Ureter (tissue), 1 donor: ENCODE data around the gene FBLIM1. TPM values are rescaled to one million over a fixed set of nuclear protein-coding genes. Genes with fewer than 3 reads are reported as not detected.
A peak's percentile ranks its signal among the peaks of the same experiment; 100 is the strongest.
"Not testable (repeated sequence)": the region's sequence is repeated elsewhere in the genome, so short reads cannot be mapped to it uniquely, and the experiment has no call there.

Source experiments
- DNase-seq: peaks from one replicate; pipeline ENCODE4 v3.0.0-alpha.2; 2020; ENCODE audit warnings: low spot score
- total RNA-seq: library from RNA; stranded (reverse); gene quantifications from one replicate; pipeline ENCODE4 v1.2.4, GENCODE V29; 2023
- donor health status: DM: yes; HTN: yes; CAD: no.

The FBLIM1 gene
- total RNA-seq, 1 donor from 2014 or later = 81.8 TPM

- no peak for DNase-seq
Observed at GRCh38 chr1:15816674-15817073, 58.1 kb downstream of the FBLIM1 start.

DNA sequence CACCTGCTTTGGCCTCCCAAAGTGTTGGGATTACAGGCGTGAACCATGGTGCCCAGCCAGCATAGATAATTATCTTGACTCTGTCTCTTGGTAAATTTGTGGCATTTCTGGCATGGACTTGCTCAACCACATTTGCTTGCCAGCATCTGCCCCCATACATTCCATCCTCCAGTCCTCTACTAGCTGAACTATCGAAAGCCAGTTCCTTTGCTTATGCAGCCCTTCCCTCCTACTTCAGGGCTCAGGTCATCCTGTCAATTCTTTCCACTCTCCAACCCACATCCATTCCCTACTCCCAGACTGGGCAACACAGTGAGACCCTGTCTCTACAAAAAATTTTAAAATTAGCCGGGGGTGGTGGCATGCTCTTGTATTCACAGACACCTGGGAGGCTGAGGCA, 61.9 kb downstream of the FBLIM1 start:
- DNase-seq = no peak

DNA sequence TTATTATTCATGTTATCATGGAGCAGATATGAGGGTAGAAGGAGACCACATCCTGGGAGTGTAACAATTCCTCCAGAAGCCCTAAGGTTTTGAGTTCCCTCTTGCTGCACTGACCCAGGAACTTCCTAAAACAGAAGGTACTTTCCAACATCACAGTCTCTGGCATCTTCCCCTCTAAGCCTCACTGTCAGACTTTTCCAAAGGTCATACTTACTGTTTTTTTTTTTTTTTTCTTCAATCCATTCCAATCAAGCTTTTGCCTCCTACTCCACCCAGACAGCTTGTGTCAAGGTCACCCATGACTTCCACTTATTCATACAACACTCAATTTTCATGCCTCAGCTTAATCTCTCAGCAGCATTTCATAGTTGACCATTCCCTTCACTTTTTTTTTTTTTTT, 67.2 kb downstream of the FBLIM1 start:
- no peak for DNase-seq

- DNase-seq = no peak
Observed at GRCh38 chr1:15826810-15827507, 68.4 kb downstream of the FBLIM1 start.

DNA sequence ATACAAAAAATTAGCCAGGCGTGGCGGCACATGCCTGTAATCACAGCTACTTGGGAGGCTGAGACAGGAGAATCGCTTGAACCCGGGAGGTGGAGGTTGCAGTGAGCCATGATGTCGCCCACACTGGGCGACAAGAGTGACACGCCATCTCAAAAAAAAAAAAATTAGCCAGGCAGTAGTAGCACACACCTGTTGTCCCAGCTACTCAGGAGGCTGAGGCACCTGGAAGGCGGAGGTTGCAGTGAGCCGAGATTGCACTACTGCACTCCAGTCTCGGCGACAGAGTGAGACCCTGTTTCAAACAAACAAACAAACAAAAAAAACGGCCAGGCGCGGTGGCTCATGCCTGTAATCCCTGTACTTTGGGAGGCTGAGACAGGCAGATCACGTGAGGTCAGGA, 69.0 kb downstream of the FBLIM1 start:
- DNase-seq = not testable (repeated sequence)

- DNase-seq = not testable (repeated sequence)
Observed at GRCh38 chr1:15828931-15829330, 70.3 kb downstream of the FBLIM1 start.

GRCh38 chr1:15830258-15830657, 71.7 kb downstream of the FBLIM1 start:
- DNase-seq = no peak

DNA sequence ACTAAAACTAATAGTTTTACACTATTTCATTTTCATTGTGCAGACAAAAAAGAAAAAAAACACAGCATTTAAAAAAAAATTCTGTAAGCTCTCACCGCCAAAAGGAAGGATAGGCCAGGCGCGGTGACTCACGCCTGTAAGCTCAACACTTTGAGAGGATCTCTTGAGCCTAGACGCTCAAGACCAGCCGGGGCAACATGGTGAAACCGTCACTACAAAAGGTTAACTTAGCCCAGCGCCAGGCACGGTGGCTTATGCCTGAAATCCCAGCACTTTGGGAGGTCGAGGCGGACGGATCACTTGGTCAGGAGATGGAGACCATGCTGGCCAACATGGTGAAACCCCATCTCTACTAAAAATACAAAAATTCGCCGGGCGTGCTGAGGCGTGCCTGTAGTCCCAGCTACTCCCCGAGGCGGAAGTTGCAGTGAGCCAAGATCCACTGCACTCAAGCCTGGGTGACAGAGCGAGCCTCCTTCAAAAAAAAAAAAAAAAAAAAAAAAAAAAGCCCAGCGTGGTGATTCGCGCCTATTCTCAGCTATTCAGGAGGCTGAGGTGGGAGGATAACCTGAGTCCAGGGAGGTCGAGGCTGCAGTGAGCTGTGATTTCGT, 74.6 kb downstream of the FBLIM1 start:
- DNase-seq = peak; percentile 76

- no peak for DNase-seq
Observed at GRCh38 chr1:15833842-15834405, 75.3 kb downstream of the FBLIM1 start.

DNA sequence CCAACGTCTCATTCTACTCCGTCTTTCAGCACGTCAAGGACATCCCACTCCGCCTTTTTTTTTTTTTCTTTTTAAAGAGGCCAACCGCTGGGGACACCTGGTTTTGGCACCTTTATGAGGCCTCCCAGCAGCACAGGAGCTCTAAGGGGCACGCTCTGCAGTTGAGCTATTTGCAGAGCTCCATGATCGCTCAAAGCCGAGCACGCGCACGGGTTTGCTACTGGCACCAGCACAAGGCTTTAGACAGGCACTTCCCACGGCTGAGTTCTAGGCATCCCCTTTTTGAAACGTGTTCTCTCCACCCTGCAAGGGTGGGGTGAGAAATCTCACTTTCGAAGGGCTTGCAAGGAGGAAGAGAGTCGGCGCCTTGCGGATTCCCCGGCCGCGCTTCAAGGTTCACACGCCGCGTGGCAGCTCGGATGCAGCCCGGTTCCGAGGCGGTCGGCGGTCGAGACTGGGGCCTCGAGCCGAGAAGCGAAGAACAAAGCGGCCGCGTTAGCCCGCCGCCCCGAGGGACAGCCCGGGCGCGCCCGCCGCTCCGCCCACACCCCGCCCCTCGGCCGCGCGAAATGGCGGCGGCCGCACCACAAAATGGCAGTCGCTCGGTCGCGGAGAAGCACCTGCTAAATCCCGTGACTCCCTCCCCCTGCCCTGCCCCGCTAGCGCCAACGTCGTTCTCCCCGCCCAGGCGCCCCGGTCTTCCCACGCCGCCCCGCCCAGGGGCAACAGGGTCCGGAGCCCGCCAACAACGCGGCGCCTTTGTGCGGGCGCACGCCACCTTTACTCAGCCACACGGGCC, 76.0 kb downstream of the FBLIM1 start:
- peak; percentile 90 for DNase-seq

- DNase-seq = no peak
Observed at GRCh38 chr1:15835205-15835740, 76.7 kb downstream of the FBLIM1 start.

DNA sequence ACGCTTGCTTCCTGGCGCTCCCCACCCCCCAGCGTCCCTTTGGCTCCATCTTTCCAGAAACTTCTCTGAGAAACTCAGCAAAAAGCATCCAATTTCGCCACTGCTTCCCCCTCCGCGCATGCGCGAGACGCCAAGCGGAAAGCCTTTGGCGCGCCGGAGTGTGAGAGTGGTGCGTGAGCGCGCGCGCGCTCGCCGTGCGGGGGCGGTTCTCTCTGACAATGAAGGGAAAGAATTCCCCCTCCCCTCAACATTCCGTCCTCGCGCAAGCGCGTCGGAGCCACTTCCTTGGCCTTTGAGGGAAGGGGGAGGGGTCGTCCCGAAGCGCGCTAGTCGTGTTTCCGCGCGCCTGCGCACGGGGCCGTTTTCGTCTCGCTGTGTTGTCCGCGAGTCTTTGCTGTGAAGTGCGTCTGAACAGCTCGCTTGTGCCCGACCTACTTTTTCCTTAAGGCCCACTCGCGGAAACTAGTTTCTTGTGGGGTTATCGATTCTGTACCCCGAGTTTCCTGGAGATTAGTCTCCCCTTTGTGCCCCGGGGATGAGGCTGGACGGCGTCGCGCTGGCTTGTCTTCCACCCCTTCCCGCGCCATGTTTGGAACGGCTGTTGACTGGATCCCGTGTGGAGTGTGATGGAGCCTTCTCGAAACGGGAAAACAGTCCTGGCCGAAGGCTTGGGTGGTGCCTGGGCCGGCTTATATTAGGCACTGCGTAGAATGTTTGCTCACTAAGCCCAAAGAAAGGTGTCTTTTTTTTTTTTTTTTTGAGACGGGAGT, 77.3 kb downstream of the FBLIM1 start:
- DNase-seq = peak; percentile 100

Other genes with a start within 250 kb of the FBLIM1 start
- gene CASP9, start 234.6 kb upstream of the FBLIM1 start, total RNA-seq = 16.8 TPM
- 43.8 TPM for gene DNAJC16, start 231.9 kb upstream of the FBLIM1 start, total RNA-seq
- gene AGMAT, start 173.7 kb upstream of the FBLIM1 start, total RNA-seq = 2.0 TPM
- gene DDI2, start 141.3 kb upstream of the FBLIM1 start, total RNA-seq = 92.0 TPM
- 40.6 TPM for gene PLEKHM2, start 74.5 kb upstream of the FBLIM1 start, total RNA-seq
- gene SLC25A34, start 22.5 kb upstream of the FBLIM1 start, total RNA-seq = 3.9 TPM
- not detected for gene TMEM82, start 16.3 kb upstream of the FBLIM1 start, total RNA-seq
- 0.96 TPM for gene UQCRHL, start 48.9 kb downstream of the FBLIM1 start, total RNA-seq
- gene SPEN, start 88.9 kb downstream of the FBLIM1 start, total RNA-seq = 85.2 TPM
- gene ZBTB17, start 217.3 kb downstream of the FBLIM1 start, total RNA-seq = 44.4 TPM
- gene SRARP, start 245.4 kb downstream of the FBLIM1 start, total RNA-seq = not detected